22Rv1 (cell line): ENCODE measurements around the gene IKBIP.
"Not testable (repeated sequence)": the region's sequence is repeated elsewhere in the genome, so short reads cannot be mapped to it uniquely, and the experiment has no call there.

ENCODE experiments used
- H3K27ac ChIP-seq: fragments of 450-650 bp; 2 replicates; pipeline ENCODE4 v1.5.1; 2017
- CTCF ChIP-seq: fragments of 450-650 bp; IDR thresholded peaks from 2 replicates; pipeline ENCODE4 v1.5.1; 2017; ENCODE audit warnings: mild to moderate bottlenecking
- ZFX ChIP-seq: fragments of 450-650 bp; IDR thresholded peaks from 2 replicates; pipeline ENCODE4 v1.6.1; 2017; ENCODE audit warnings: antibody characterized with exemption, borderline replicate concordance

The IKBIP gene

GRCh38 chr12:98635657-98636323, 8.8 kb downstream of the IKBIP start:
- H3K27ac ChIP-seq: no peak overlapping the region
- TF ChIP-seq CTCF (no peak), ZFX (no peak)

- TF ChIP-seq ZFX (no peak), CTCF (no peak)
- H3K27ac ChIP-seq: no peak overlapping the region
These were observed 25.6 kb downstream of the IKBIP start for GRCh38 chr12:98618952-98619351.

DNA sequence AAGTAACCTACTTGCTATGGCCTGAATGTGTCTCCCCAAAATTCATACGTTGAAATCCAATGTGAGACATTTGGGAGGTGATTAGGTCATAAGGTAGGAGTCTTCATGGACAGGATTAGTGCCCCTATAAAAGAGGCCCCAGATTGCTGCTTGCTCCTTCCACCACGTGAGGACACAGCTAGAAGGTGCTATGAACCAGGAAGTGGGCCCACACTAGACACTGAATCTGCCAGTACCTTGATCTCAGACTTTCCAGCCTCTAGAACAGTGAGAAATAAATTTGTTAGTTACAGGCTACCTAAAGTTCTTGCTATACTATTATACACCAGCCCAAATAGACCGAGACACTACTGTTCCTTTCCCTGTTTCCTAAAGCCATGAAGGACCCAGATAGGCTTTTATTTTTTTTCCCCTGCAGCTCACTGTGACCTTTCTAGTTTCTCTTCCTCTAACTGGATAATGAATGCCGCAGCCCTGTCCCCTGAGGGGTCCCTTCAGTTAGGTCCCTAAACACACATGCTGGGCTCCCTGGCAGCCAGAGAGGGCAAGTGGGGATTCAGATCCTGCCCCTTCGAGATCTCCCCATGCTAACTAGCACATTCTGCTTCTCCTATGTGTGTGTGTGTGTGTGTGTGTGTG, 31.8 kb downstream of the IKBIP start:
- TF ChIP-seq ZFX (no peak), CTCF (no peak)
- no peak overlapping the region for H3K27ac ChIP-seq

- TF ChIP-seq CTCF (no peak), ZFX (no peak)
- no peak overlapping the region for H3K27ac ChIP-seq
These were observed 34.0 kb downstream of the IKBIP start for GRCh38 chr12:98610596-98610995.

DNA sequence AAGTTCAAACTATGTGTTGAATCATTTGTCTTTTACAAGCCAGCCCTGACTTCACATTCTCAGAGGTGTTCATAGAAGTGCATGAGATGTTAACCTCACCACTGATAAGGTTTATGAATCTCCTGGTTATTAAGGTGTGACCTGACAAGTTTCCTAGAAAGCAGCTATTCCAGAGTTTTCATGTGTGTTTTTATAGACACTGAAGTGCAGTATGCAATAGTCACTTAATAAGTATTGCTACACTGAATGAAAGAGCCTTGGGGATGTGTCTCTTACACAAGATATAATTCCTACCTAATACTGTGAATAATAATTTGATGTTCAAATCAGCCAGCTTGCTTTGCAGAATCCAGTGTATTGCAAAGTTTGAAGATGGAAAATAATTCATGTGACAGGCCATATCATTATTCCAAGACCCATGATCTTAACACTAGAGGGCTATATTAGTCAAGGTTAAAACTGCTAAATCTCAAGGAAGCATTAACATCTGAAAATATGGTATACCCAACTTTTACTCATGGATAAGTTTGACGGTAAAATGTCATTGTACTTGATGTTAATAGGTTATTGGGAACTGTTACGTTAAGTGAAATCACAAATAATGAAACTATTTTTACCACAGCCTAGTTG, 38.1 kb downstream of the IKBIP start:
- H3K27ac ChIP-seq: no peak overlapping the region
- TF ChIP-seq CTCF: no peak; the same call in 1 of the 2 replicates
- TF ChIP-seq ZFX: no peak

DNA sequence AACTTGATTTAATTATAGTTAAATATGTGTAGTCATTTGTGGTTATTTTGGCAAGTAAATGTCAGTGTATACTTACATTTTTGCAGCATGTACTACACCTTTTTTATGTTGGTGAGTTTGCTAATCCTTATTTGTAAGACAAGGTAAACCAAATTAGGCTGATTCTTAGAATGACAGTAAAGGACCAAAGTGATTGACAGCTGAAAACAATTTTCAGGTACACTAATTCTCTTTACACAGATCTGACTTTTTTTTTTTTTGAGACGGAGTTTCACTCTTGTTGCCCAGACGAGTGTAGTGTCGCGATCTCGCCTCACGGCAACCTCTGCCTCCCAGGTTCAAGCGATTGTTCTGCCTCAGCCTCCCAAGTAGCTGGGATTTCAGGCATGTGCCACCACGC, 42.7 kb downstream of the IKBIP start:
- no peak overlapping the region for H3K27ac ChIP-seq
- TF ChIP-seq ZFX: no peak
- TF ChIP-seq CTCF: no peak

GRCh38 chr12:98597313-98597712, 47.3 kb downstream of the IKBIP start:
- H3K27ac ChIP-seq: not testable (repeated sequence)
